T1000 (cell line): ENCODE measurements around the gene LGI2.

Source experiments
- DNase-seq: peaks from one replicate; lab custom pipeline; 2025; ENCODE audit warnings: mixed read lengths; lab: John Stamatoyannopoulos, UW

The LGI2 gene

GRCh38 chr4:24966076-24966475, 64.7 kb downstream of the LGI2 start:
- no peak for DNase-seq

- no peak for DNase-seq
Observed at GRCh38 chr4:24965627-24966026, 65.1 kb downstream of the LGI2 start.

- no peak for DNase-seq
Observed at GRCh38 chr4:24963277-24963676, 67.5 kb downstream of the LGI2 start.

DNA sequence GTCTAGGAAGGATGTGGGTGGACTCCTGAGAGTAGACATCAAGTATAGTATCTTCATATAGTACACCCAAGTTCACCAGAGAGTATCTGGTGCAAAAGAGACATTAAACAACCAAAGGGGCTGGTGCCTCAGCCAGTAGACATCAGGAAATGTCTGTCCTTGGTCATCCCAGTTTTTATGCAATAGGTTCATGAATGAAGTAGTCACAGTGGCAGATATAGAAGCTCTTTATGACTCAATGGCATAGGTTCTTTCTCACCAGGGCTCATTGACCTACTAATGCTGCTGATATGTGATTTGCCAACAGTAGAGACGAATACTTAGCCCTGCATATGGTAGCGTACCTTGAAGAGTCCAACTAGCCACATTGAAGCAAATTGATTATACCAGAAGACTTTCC, 72.9 kb downstream of the LGI2 start:
- no peak for DNase-seq

DNA sequence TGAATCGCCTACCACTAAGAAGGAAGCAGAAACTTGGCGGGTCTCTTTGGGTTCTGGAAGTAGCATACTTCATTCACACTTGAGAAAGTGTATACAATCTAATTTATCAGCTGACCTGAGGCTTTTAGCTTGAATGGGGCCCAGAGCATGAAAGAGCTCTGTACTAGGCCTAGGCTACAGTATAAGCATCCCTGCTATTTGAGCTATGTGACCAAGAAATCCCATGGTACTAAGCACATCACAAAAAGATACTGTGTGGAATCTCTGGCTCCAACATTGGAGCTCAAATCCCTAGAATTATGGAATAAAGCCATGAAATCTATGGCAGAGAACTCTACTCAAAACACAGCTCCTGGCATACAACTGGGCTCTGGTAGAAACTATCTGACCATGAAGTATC, 74.0 kb downstream of the LGI2 start:
- no peak for DNase-seq

DNA sequence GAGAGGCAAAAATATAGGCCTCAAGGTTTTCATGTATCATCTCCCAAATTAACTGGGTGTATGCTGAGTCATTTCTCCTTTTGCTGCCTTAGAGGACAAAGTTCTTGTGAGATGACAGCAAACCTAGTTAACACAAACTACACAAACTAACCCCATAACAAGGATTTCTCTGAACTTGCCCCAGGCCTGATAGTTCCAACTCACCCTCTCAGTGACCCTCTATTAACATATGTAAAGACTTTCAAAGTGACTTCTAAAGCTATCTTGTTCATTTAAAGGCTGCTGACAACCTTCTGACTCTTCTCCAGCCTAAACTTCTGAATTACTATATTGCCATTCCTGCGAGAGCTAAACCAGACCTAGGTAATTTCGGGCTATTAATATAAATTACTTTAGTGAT, 74.7 kb downstream of the LGI2 start:
- no peak for DNase-seq

- DNase-seq, result no peak
Observed at GRCh38 chr4:24952667-24953066, 78.1 kb downstream of the LGI2 start.

GRCh38 chr4:24949970-24950369, 80.8 kb downstream of the LGI2 start:
- DNase-seq, result no peak
